Stimulated activated CD4-positive, alpha-beta T cell treated with anti-CD3 and anti-CD28 coated beads, Interleukin-4, amount 100 ng/mL, for 48 hours (primary cell): ENCODE measurements around the gene ZMIZ1.

Source experiments
- DNase-seq, 2 donors: peaks; one replicate each; pipeline ENCODE4 v3.0.0-alpha.2; 2020; ENCODE audit warnings: low read depth in 2 of 2

The ZMIZ1 gene

DNA sequence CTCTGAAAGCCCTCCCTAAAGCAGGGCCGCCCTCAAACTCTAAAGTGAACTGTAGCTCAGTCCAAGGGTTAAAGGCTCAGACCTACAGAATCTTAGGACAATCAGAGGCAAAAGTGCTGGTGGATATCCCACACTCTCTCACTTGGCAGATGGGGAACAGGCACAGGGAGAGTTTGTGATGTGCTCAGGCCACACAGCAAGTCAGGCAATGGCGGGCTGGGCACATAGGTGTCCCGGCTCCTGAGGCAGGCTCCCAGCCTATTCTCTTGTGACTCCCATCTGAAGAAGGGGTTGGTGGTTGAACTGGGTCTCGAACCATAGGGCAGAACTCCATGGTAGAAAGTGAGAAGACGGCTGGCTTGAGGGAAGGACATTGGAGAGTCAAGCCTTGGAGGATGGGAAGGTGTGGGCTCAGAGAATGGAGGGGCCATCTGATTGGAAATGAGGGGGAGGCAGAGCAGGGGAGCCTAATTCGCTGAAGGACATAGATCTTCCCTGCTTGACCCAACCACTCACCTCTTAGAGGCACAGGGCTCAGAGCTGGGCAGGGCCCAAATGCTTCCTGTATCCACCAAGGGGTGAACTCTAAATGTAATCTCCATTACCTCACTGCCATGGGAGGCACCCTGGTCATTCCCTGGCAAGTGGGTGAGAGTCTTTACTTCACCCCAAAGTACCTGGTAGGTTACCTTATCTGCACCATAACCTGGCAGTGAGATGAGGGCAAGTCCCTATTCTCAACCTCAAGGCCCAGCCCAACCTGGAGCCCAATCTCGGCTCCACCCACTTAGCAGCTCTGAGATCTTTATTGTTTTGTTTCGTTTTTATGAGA, 4.9 kb upstream of the ZMIZ1 start:
- DNase-seq: no peak

DNA sequence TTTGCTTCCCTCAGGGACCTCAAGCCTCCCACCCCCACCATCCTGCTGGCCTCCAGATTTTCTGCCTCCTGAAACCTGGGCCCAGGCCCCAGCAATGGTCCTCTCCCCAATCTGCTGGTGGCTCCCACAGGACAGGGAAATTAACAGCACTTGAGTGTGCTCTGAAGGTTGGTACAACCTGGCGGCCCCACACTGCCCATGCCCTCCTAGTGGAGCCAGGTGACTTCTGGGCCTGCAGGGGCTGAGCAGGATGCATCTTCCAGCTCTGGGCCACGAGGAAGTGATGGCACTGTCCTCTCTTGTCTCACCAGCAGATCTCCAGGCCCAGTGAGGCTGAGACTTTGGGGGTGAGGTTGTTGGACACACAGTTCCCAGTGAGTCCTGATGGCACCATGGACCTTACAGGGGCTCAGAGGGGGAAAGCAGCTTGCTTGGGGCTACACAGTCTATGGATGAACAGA, 3.6 kb upstream of the ZMIZ1 start:
- DNase-seq: no peak

DNA sequence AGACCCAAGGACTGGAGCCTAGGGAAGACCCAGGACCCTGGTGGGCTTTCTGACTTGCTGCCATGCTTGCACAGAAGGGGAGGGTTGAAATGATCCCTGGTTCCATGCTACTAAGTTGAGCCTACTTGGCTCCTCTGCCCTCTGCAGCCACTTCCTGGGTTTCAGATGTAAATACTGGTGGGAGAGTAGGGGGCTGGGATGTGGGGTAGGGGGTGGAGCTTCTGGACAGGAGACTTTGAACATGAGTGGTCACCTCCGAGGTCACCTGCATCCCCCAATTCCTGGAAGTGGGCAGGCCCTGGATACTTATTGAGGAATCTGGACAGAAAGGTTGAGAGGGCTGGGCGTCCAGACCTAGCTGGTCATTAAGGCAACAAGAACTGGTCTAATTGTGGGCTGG, 2.9 kb upstream of the ZMIZ1 start:
- no peak for DNase-seq

DNA sequence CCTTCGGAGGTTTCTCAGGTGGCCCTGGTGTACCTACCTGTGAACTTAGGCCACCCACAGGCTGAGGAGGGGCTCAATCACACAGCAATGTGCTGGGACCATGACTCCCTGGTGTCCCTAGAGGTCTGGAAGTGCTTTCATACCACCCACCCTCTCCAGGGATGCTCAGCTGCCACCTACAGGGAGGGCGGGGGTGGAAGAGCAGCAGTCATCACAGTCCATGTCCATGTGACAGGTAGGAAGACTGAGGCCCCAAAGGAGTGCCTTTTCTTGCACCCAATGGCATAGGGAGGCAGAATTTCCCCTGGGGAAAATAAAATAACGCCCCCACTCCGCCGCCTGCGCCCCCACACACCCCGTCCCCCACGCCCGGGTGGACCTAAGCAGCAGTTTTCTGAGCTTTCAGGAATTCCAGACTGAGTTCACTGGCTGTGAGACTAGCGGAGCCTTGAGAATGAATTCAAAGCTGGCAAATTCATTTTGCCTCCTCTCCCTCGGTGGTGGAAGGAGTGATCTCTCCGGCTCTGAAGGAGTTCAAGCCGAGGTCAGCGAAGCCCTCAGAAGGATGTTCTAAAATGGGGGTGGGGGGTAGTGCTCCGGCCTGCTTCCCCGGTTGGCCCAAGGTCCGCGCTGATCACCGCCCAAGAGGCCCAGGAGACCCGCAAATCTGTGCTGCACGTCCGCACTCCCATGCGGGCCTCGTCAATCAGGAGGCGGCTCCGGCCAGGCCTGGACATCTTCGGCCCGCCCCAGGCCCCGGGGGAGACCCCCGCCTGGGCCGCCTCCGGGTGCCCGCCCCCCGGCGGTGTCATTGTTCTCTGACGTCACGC, 2.1 kb upstream of the ZMIZ1 start:
- DNase-seq: no peak

DNA sequence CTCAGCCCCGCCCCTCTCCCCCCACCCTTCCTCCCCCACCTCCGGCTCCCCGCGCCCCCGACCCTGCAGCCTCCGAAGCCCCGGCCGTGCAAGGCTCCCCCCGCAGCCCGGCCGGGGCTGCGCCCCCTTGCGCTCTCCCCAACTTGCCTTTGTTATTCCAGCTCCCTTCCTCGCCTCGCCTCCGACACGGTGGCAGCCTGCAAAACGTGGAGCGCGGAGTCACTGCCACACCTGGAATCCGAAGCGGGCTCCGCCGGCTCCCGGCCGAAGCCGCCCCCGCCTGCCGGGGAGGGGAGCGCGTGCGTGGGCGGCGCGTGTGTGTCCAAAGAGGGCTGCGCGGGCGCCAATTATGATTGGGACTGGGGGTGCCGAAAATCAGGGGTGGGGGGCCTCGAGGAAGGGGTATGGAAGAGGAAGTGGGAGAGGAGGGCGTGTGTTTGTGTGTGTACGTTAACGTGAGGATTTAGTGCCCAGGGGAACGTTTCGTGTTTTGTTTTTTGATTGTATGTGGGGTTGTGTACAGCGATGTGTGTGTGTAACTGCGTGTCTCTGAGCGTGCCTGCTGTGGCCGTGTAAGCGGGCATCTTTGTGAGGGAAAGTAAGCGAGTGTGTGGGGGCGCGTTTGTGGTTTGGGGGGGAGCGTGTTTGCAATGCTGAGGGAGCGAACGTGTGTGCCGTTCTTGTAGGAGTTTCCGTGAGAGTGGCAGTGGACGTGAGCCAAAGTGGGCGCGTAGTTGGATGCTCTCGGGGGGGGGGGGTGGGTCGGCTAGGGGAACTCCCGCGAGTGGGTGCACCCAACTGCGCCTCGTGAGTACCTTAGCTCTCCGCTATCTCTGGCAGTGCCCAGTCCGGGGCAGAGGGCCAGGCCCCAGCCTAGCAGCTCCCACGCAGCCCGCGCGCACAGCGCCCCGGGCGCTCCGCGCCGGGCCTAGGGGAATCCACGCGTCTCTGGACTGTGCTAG, 1.2 kb upstream of the ZMIZ1 start:
- DNase-seq: peak; percentile 76 to 77

DNA sequence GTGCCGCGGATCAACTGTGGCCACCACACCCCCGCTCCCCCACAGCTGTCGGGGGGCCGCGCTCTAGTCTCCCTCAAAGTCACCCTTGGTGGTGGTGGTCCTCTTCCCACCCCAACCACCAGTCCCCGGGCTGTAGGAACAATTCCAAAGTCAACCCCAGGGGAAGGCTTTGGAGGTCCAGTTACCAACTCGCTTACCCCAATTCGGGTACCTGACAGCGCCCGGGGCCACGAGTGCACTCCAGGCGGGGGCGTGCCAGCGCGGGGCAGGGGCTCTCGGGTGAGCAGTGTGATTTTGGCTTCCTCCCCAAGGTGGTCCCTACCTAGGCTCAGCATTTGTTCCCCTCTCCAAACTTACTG, 584 bp upstream of the ZMIZ1 start:
- DNase-seq: peak in 1 of 2 donors; percentile 18

DNA sequence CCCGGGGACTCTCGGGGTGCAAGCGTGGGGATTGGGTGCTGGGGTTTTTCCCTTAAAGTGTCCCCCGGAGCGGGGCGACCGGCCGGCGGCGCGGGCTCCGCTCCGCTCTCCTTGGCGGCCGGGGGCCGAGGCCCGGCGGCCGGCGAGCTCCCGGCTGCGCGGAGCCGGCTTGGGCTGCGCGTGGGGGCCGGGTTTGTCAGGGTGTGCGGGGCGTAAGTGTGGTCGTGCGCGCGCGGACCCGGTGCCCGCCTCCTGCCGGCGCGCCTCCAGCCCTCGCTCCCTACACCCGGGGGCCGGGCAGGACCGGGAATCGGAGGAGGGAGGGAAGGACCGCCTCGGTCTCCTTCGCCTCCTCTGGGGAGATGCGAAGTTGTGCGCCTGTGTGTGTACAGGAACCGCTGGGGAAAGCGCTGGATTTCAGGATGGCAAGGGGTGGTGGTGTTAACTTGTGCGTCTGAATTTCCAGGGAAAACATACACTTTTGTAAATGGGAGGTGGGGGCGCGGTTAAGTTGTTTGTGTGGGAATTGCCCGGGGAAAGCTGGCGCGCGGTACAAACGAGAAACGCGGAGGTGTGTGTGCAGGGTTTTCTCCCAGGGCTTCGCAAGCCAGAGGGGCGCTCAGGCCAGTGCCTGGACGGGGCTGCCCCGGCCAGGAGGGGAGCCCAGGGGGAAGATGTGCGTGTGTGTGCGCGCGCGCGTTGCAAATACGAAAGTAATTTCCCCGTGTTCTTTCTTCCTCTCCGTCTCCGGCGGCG, 737 bp downstream of the ZMIZ1 start:
- peak in 1 of 2 donors; percentile 10 for DNase-seq

DNA sequence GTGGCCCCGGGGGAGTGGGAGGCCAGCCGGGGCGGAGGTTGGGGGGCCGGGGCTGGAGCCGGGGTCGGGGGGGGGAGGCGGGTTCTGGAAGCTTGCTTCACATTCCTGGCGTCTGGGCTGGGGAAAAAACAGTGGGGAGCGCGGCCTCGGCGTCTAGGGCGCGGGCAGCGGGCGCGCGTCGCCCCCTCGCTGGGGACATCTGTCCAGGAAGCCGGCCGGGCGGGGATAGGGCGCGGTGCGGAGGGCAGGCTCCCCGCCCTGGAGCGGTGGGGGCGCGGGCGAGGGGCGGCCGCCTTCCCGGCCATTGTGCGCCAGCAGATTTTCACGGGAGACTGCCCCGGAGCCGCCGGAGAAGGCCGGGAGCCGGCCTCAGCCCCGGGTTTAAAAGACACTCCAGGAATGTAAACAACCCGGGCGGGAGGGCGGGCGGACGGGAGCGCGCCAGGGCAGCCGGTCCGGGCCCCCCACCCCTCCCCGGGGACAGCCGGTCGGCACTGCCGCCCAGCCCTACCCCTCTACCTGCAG, 1.4 kb downstream of the ZMIZ1 start:
- no peak for DNase-seq

DNA sequence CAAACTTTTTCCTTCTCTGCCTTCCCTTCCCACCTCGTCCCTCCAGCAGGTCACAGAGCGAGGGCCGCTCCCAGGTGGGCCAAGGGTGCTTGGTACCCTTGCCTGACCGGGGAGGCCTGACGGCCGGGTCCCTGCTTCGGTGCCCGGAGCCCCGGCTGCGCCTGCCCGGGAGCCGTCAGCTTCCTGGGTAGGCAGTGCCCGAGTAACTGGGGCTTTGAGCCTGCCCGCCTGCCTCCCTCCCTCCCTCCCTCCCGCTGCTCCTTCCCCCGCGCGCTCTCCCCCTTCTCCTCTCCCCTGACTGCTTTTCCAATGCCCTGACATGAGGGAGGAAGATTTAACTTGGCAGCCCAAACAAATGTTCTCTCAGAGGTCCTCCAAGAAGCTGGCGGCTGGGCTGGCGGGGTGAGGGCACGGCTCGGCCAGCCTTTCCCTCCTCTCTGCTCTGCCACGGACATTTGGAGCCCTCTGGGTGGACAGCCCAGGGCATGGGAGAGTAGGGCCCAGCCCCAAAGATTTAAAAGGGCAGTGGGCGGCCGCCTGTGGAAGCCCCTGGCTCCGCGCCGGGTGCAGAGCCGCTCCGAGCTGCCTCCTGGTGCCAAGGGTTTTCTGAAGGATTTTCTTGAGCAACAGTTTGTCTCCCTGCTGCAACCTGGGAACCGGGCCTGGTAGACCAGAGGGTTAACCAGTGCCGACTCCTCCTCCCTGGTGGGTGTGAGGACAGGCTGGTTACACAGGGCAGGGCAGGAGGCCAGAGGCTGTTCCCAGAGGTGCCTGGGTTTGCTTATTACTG, 2.0 kb downstream of the ZMIZ1 start:
- peak in 1 of 2 donors; percentile 19 for DNase-seq

DNA sequence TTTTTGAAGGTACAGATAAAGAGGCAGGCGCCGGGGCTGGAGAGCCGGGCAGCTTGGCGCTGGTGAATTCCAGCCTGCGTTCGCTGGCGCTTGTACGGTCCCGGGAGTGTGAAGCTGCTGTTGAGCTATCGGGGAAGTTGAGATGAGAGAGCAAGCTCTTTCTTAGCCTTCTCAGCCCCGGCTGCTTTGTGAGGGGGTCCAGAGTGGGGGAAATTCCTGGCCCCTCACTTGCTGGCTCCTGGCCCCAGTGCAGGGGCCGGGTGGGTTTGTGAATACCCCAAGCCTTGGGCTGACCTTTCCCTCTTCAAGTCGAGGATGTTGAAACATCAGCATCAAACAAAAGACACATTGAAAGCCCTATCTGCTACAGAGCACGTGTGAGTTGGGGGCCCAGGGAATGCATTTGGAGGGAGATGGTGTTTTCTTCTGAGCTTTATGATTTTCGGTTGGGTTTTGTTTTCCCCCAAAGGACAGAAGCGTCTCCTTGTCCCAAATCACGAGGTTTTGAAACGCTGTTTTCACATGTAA, 2.7 kb downstream of the ZMIZ1 start:
- no peak for DNase-seq

DNA sequence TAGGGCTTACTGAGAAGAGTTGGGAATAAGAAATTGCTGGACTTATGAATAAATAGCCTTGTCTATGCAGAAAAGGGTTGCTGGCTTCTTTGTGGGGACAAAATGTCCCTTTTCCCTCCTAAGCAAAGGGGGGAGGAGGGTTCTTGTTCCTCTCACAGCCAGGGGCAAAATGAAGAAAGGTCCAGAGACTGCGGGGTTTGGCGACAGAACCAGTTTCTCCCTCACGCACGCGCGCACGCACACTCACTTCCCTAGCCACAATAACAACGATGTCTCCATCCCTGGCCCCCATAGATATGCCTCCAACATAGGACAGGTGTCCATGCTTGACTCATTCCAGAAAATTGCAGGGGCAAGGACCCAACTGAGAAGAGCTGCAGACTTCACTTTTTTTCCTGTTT, 3.3 kb downstream of the ZMIZ1 start:
- no peak for DNase-seq

DNA sequence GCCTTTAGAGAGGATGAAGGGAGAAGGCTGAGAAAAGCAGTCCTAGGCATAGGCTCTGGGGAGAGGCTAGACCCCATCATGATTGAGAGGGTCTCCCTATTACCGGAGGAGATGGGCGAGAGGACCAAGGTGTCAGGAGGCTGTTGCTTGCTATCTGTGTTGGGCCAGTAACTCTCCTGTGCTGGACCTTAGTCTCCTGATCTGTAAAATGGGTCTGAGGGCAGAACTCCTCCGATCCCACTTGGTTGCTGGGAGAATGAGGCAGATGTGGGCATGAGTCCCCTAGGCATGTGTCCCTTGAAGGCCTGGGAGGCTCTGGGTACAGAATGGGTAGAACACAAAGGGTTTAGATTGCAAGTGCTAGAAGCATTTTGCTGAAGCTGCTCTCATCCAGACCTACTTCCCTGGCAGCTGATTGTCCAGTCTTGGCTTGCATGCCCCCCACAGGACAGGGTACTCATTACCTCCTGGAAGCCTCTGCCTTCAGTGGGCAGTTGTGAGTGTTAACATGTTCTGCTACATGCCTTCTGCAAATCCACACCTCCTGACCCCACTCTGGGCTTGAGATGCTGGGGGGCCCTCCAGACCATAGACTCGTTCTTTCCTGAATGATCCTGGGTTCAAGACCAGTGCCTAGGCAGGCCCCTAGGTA, 4.4 kb downstream of the ZMIZ1 start:
- DNase-seq: no peak

DNA sequence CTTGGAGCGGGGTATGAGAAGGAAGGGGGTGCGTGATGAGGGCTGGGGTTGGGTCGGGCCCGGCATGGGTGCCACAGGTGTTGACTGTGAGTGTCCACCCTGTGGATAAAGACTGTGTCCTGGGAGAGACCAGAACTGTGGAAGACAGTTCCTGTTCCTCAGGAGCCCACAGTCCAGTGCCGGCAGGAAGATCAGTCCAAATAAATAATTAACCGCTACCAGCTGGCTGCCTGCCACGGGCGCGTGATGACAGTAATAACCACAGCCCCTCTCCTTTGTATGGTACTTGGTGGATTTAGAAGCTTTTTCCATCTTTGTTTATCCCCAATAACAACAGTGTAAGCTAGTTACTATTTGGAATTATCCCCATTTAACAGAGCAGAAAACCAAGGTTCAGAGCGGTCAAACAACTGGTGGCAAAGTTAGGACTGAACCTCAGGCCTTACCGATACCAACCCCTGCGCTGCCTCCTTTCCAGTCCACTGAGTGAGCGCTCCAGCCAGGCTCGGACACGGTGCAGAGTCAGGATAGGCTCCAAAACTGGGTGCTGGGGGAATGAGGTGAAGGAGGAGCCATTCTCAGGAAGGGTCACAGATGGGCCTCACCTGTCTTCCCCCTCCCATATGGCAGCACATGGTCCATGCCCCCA, 5.1 kb downstream of the ZMIZ1 start:
- no peak for DNase-seq

DNA sequence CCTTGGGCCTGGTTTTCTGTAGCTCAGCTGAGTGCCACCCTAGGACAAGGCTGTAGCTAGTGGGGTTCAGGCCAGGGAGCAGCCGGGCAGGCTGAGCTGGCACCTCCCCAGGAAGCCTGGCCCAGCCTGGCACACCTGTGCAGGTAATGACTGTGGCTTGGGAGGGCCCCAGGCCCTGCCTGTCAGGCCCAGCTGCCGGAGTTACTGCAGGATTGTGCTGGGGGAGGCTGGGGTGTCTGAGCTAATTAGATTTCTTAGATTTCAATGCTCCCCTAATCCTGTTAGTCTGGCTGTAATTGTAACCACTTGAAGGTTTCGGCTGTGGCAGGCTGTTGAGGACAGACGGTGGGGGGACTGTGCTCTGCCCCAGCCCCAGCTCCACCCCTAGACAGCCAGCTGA, 6.0 kb downstream of the ZMIZ1 start:
- no peak for DNase-seq

DNA sequence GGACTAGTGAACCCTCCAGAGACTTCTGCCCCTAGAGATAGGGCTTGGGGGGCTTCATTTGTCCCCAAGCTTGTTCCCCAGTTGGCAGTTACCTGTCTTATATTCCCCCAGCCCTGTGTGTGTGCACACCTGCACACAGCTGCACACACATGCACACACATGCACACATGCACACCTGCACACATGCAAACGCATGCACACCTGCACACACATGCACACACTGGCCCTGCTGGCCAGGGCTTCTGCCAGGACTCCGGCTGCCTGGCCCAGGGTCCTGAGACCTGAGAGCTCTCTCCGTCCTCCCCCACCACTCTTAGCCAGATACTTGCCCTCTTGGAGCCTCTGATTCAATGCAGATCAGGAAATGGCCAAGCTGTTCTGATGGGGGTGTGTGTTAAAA, 6.7 kb downstream of the ZMIZ1 start:
- no peak for DNase-seq

DNA sequence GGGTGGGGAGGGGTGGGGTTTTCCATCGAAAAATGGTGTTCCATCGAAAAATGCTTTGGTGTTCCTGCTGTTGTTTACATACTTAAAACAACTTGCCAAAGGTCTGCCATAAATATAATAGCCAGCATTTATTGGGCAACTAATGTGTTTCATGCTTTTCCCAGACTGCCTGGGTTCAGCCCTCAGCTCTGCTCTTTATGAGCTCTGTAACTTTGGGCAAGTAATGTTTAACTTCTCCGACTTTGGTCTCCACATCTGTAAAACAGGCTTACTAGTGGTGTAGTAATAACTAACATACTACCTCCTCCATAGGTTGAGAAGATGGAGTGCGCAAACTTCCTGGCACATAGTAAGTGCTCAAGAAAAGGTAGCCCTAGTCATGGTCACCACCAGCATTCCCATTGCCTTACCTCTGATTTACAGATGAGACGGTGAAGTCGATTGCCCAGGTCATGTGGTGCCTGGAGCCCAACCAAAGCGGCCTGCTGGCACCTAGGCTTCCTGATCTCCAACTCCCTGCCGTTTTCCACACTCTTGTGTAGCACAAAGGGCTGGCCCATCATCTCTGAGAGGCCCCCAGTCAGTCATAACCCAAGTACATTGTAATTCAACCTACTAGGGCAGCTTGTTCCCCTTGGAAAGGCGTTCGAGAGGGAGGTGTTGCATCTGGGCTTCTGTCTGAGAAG, 8.9 kb downstream of the ZMIZ1 start:
- no peak for DNase-seq

DNA sequence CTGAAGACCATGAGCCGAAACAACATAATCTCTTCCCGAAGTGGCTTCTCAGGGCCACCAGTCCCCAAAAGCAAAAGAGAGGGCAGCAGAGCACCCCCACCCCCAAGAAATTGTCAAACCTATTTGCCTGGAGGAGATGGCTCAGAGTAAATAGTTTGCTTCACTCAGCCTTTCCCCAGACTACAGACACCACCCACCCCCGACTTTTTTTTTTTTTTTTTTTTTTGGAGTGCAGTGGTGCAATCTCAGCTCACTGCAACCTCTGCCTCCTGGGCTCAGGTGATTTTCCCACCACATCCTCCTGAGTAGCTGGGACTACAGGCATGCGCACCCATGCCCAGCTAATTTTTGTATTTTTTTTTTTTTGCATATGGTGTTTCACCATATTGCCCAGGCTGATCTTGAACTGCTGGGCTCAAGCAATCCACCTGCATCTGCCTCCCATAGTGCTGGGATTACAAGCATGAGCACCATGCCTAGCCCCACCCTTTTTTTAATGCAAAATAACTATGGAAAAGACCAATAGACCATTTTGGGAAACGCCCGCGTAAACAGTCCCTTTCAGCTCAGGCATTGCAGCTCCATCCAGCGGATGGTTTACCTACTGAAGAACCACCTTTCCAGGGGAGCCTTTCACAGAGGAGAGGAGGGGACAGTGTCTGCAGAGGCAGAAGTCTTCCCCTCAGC, 9.7 kb downstream of the ZMIZ1 start:
- DNase-seq: no peak

DNA sequence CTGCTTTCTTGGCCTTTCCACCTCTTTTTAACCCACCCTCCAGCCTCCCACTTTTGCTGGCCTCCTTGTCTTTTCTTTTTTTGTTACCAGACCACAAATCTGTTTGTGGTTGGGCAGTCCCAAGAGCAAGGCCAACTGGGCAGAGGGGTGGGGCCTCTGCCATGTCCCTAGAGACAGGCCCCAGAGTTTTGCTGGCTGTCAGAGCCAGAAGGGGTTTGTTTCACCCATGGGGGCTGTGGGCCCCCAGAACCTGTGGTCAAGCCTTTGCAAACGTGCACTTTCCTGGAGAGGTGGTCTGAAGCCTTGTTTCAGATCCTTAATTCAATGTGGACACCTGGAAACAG, 10.3 kb downstream of the ZMIZ1 start:
- no peak for DNase-seq
